ENCODE results near the gene TMEM190. TPM values are rescaled to one million over a fixed set of nuclear protein-coding genes. Genes with fewer than 3 reads are reported as not detected.

The TMEM190 gene
- total and polyA plus RNA-seq, 2 of the 8 experiments (the other 6 are each of a cell fraction or from before 2014, with no cell fraction given): 1.6 TPM; not detected in 1

GRCh38 chr19:55368106-55368505, 8.5 kb upstream of the TMEM190 start:
- ChIA-PET CTCF (ENCODE audit: partially characterized antibody) (interaction anchor here (0.7 to 1.5 kb wide), 13 partner anchors 10 to 119 kb away, joined by 3 to 8 read pairs (median 3); no protein-coding TSS in a partner anchor), POLR2A (ENCODE audit: partially characterized antibody) (interaction anchor here (1.2 to 7.1 kb wide), 9 partner anchors 9 to 109 kb away, joined by 3 to 58 read pairs (median 14); partner anchors contain the start of genes KMT5C, RPL28, TMEM190 and TMEM238)
- Histone ChIP-seq H4K91ac (replicated peaks; ENCODE audit: insufficient read length, low read length) (no peak overlapping the region), H3K14ac (ENCODE audit: insufficient read length) (no peak overlapping the region), H2BK15ac (ENCODE audit: low read length) (peak overlapping the region; percentile 72; the same call in 1 of the 2 replicates), H3K27ac (ENCODE audit: low read depth, low read length) (no peak overlapping the region), H4K20me1 (replicated peaks in 1 of 2; ENCODE audit: control insufficient read depth in 1 of 2, insufficient read depth in 2 of 2, low read length in 2 of 2) (no peaks in the 10 kb centered on the region), H4K5ac (ENCODE audit: insufficient read length, low read depth, low read length) (no peak overlapping the region), H3K36me3 (ENCODE audit: control insufficient read depth in 2 of 4, insufficient read depth in 4 of 4, low read length in 3 of 4) (no peaks in the 10 kb centered on the region), H3K18ac (ENCODE audit: extremely low read depth, low read length) (no peak overlapping the region), H2BK5ac (ENCODE audit: low read depth, low read length) (no peak overlapping the region), H3K79me1 (ENCODE audit: low read depth, low read length) (no peaks in the 10 kb centered on the region), H2BK12ac (ENCODE audit: low read depth, low read length) (0 out of 2 replicates have a peak overlapping the region, but pooled peaks have one; percentile 43), H2AK5ac (ENCODE audit: low read depth, low read length) (no peak overlapping the region), H3K79me2 (ENCODE audit: control insufficient read depth in 1 of 2, insufficient read depth in 2 of 2, low read length in 2 of 2) (no peaks in the 10 kb centered on the region), H4K8ac (ENCODE audit: extremely low read depth, insufficient read depth, low read length) (no peak overlapping the region), H3K23ac (ENCODE audit: insufficient read length) (no peak overlapping the region), H3K9ac (replicated peaks in 1 of 4; ENCODE audit: extremely low read depth in 1 of 4, low read depth in 3 of 4, low read length in 3 of 4) (no peak overlapping the region), H3K4ac (replicated peaks; ENCODE audit: insufficient read length, low read depth, low read length) (no peak overlapping the region), H3K4me2 (ENCODE audit: insufficient read depth in 1 of 2, low read depth in 2 of 2, low read length in 2 of 2) (0 out of 4 replicates have a peak overlapping the region, but pooled peaks of 1 of the 2 experiments have one; percentile 58), H3K56ac (replicated peaks; ENCODE audit: insufficient read length, low read depth, low read length) (no peak overlapping the region), H3K4me1 (replicated peaks in 1 of 4; ENCODE audit: control insufficient read depth in 3 of 4, insufficient read depth in 4 of 4, low read length in 3 of 4) (peaks cover 0 to 21% (median 15%) of the 10 kb centered on the region in 4 experiments; a peak in 6 of 7 replicates), H2AFZ (ENCODE audit: low read length) (no peak overlapping the region), H3K4me3 (ENCODE audit: extremely low read depth in 1 of 4, insufficient read depth in 2 of 4, low read depth in 3 of 4, low read length in 4 of 4) (no peak overlapping the region), H2BK120ac (replicated peaks; ENCODE audit: low read depth, low read length) (no peak overlapping the region), H3K9me3 (ENCODE audit: insufficient read depth in 2 of 2, low read depth in 1 of 2, low read length in 1 of 2) (no peaks in the 10 kb centered on the region), H3K27me3 (replicated peaks in 1 of 4; ENCODE audit: control insufficient read depth in 3 of 4, extremely low read depth in 1 of 4, insufficient read depth in 3 of 4, low read length in 3 of 4) (peaks cover 16 to 49% (median 42%) of the 10 kb centered on the region in 4 experiments), H2BK20ac (ENCODE audit: low read length) (no peak overlapping the region), H3K23me2 (ENCODE audit: low read depth, low read length) (peaks cover 9% of the 10 kb centered on the region; the same call in 1 of the 2 replicates)
- no peak for DNase-seq (ENCODE audit: low read depth in 1 of 2, low spot score in 2 of 2)
- WGBS, 2 experiments (ENCODE audit: extremely low coverage in 1 of 2, insufficient coverage in 1 of 2, insufficient read length in 1 of 2, insufficient replicate concordance in 2 of 2, low coverage in 1 of 2, low lambda C conversion rate in 2 of 2, missing lambda C conversion rate in 1 of 2): 65% methylated on average over 4 of the region's 16 CpGs; no CpG with 5 or more reads in 1 of the 2 experiments
- FAIRE-seq: no peak
- no peak for TF ChIP-seq GABPA (IDR thresholded peaks at IDR 0.05; ENCODE audit: borderline replicate concordance, insufficient read depth, low read length)
- TF ChIP-seq BACH1 (IDR thresholded peaks at IDR 0.05; ENCODE audit: low read length): no peak
- TF ChIP-seq RNF2 (IDR thresholded peaks at IDR 0.05; ENCODE audit: borderline replicate concordance, low read depth, low read length, missing control alignments, poor library complexity, severe bottlenecking): no peak
- TF ChIP-seq NRF1 (IDR thresholded peaks at IDR 0.05; ENCODE audit: low read depth, low read length): no peak
- no peak for TF ChIP-seq CHD1 (IDR thresholded peaks at IDR 0.05; ENCODE audit: low read depth, low read length)
- no peak for TF ChIP-seq CTBP2 (IDR thresholded peaks at IDR 0.05; ENCODE audit: borderline replicate concordance, insufficient read depth, insufficient read length, low read length)
- no peak for TF ChIP-seq KDM5A (IDR thresholded peaks at IDR 0.05; ENCODE audit: low read length)
